G401.6 (cell line): ENCODE data around the gene GRIA3.

Source experiments
- FAIRE-seq: peaks from 2 replicates; lab custom pipeline; 2012; peaks lifted over from hg19 to GRCh38; lab: Jason Lieb, UNC

The GRIA3 gene

DNA sequence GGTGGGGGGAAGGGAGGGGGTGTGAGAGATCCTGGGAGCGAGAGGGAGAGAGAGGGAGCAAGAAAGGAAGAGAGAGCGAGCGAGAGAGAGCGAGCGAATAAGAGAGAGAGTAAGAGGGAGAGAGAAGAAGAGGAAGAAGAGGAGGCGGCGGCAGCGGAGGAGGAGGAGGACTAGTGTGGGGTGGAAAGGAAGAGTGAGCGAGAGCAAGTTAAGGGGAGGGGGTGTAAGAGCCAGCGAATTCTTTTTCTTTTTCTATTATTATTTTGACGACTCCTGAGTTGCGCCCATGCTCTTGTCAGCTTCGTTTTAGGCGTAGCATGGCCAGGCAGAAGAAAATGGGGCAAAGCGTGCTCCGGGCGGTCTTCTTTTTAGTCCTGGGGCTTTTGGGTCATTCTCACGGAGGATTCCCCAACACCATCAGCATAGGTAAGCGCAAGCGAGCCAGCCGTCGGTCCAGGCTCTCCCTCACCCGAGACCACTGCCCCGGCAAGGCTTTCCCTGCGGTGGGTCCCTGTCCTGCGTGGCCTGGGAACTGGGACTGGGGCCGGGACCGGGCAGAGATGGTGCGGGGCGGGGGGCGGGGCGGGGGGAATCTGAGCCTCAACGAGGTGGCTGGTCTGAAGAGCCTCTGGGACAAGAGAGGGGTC, at the start of gene GRIA3:
Gene GRIA3, plus strand, starts transcription at position 60 of the 647 bp plus-strand sequence. Its CDS starts 258 bp downstream, at position 318.
- no peak for FAIRE-seq

DNA sequence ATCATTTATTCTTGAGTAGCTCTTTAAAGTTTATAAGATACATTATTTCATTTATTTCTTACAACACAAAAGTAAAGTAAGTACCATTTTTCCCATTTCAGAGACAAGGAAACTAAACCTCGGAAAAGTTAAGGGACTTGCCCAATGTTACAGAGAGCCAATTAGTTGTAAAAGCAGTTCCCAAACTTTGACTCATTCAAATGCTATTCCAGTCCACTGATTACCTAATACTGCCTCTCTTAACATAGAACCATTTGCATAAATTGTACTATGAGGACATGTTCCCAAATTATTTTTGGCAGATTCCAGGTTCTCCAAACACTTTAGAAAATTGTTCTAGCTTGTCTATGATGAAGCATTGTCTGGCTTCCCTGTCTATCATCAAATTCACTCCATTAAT, 45.6 kb upstream of the GRIA3 start:
- no peak for FAIRE-seq

DNA sequence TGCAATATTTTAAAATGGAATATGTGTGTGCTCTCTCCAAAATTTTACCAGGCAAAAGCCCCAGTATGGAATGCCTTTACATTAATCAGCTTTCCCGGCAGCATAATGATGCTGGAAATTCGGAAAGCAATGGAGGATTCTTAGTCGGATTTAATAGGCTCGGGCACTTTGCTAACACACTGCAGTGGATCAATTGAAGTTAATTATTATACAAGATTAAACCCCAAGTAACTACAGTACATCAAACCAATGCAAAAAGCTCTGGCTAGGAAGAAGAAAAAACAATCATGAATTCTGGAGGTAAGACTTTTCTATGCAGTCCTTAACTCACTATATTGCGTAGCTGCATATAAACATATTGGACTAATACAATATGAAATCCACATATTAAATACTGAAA, 43.6 kb upstream of the GRIA3 start:
- no peak for FAIRE-seq

DNA sequence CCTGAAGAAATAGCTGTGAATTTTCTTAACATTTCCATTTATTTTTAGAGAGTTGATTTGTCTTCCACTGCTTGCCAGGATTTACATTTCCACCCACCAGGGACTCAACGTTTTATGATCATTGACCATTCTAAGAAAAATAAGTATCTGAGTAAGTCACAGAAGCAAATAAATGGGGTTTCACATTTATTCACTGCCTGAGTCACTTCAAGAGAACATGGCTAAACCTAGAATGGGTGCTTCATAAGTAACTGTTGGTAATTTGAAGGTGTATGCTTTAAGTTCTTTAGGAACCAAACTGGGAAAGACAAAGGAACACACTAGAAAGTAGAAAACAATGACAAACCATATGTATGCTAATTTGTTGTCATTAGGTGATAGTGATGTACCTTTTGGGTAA, 43.2 kb upstream of the GRIA3 start:
- FAIRE-seq = no peak

DNA sequence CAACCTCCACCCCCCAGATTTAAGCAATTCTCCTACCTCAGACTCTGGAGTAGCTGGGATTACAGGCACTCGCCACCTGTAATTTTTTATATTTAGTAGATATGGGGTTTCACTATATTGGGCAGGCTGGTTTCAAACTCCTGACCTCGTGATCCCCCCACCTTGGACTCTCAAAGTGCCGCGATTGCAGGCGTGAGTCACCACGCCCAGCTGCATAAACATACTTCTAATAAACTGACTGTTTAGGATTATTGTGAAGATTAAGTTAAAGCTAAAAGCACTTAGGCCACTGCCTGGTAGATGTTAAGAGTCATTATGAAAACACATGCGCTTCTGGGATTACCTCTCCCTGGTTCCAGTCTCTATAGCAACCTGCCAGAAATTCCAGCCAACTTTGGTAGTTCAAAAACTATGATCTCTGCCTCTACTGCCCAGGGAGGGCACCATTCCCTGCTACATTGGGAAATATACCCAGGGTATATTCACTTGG, 30.2 kb upstream of the GRIA3 start:
- no peak for FAIRE-seq

DNA sequence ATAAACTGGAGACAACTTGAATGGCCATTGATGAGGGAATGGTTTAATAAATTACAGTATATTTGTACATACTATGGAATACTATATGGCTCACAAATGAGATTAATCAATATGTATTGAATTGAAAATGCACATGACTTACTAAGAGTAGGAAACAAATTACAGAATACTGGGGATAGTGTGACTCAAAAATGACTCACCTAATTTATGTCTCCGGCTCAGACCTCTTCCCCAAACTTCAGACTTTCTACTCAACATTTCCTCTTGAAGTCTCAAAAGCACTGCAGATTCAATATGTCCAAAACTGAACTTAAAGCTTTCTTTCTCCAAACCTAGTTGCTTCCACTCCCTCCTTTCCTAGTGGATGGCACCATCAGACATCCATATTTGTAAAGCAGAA, 28.8 kb upstream of the GRIA3 start:
- no peak for FAIRE-seq

DNA sequence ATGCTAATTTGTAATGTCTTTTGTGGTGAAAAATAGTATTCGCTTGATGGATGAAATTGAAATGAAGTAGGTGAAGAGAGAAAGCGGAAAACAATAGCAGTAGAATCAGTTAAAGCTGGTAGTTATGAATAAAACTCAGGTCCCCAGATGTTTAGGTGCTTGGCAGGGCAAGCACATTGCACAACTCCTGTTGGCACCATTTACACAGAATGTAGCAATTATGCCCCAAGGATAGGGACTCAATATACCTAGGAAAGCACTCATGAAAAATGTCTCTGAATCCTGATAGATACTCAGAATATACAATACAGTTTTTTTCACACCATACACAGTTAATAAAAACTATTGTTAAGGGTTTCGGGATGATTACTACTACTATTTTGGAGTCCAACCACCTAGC, 26.5 kb upstream of the GRIA3 start:
- FAIRE-seq = no peak

DNA sequence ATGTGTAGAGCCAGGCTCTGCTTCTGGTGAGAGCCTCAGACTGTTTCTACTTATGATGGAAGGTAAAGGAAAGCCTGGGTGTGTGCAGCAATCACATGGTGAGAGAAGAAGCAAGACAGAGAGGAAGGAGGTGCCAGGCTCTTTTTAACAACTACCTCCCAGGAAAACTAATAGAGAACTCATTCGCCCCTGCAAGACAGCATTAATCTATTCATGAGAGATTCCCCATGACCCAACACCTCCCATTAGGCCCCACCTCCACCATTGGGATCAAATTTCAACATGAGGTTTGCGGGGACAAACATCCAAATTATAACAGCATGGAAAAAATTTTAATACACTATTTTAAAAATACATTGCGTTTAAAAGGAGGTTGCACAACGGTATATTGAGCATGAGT, 24.7 kb upstream of the GRIA3 start:
- FAIRE-seq = no peak

DNA sequence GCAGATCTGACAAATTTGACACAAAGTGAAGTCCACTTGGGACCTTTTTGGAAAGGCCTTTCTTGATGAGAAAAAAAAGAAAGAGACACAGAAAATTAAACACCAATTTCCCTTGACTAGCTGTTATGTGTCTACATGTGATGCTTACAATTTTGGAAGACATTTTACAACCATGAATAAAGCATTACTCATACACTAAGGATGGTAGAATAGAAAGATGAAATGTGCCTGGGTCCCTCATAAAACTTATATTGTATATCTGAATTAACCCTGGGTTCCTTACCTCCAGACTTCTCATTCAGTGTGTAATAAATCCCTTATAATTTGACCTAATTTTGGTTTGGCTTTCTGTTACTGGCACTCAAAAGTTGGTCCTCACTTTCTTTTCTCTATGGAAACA, 16.5 kb upstream of the GRIA3 start:
- FAIRE-seq = no peak

DNA sequence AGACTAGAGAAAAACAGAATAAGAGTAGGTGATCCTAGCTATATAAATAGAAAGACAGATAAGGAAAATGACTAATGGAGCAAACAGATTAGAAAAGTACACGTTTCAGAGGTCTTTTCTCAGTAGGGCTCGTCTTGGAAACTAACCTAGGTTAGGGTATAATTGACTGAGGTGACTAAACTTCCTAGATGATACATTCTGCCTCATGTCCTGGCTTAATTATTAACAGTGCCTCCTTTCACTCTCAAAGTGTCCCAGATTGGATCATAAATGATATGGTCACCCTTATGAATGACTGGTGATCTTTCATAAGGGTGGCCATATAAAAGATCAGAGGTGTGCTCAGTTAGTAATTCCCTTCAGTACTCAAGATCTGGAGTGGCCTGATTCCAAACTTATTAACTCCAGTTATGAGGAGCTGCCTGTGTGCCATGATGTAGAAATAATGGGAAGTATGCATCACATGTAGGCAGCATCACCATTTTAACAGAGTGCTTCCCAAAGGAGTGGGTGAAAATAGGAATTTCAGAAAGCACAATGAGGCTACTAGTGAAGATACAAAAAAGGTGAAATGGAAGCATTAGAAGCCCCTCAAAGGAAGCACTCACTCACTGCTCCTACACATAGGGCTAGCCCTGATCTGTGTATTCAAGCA, 14.7 kb upstream of the GRIA3 start:
- FAIRE-seq = no peak

DNA sequence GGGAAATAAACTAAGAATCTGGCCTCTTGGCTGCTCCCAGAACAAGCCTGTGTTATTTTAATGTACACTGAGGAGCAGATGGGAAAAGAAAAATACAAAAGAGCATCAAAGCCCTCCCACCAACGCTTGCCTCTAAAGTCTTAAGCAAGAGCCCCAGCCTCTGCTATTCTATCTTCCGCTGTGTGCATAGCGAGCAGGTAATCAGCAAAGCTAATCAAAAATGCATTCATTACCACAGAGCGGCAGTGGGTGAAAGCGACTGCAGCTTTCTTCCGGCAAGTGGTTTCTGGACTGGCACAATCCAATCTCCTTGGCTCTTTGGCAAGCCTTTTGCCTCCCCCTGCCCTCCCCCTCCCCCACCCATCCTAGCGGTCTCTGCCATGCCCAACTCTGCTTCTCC, 13.5 kb upstream of the GRIA3 start:
- FAIRE-seq = no peak

DNA sequence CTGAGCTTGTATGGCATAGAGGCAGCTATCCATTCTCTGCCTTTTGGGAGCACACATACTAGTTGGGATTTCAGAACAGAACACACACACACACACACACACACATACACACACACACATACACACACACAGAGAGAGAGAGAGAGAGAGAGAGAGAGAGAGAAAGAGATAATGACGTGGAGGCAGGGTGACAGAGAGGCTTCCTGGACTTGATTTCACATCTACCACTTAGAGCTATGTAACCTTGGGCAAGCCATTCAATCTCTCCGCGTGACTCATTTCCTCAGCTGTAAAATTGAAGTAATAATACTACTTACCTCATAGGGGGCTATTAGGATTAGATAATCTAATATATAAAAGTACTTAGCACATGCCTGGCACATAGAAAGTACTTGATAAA, 12.3 kb upstream of the GRIA3 start:
- FAIRE-seq = no peak

DNA sequence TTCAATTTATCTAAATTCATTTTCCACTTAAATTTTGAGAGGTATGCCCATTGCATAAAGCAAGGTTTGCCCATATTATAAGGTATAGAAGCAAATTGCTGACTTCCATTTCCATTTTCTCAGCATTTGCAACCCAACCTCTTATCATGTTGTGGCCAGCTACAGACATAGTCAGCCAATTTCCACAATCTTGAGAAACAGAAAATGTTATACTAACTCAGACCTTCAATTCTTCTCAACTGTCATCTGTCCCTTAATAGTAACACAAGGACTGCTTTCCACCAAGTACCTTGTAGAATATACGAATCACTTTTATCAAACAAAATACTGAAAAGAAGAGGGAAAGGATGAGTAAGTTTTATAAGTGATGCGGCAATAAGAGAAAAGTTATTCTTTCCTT, 11.2 kb upstream of the GRIA3 start:
- FAIRE-seq = no peak

DNA sequence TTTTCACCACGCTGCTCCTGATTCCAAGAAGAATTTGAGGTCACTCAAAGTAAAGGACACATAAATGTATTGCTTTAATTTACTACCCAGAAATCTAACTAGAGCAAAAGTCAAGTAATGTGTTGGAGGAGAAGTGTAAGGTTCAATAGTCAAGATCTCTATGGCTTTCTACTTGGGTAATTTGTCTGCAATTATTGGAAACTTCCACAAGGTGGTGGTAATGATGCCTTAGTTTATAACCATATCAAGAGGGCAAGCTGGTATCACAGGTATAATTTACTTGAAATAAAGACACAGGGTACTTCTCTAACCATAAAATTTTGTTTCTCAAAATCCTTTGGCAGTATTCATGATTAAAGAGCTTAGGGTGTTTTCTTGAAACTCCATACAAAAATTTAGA, 10.2 kb upstream of the GRIA3 start:
- no peak for FAIRE-seq

DNA sequence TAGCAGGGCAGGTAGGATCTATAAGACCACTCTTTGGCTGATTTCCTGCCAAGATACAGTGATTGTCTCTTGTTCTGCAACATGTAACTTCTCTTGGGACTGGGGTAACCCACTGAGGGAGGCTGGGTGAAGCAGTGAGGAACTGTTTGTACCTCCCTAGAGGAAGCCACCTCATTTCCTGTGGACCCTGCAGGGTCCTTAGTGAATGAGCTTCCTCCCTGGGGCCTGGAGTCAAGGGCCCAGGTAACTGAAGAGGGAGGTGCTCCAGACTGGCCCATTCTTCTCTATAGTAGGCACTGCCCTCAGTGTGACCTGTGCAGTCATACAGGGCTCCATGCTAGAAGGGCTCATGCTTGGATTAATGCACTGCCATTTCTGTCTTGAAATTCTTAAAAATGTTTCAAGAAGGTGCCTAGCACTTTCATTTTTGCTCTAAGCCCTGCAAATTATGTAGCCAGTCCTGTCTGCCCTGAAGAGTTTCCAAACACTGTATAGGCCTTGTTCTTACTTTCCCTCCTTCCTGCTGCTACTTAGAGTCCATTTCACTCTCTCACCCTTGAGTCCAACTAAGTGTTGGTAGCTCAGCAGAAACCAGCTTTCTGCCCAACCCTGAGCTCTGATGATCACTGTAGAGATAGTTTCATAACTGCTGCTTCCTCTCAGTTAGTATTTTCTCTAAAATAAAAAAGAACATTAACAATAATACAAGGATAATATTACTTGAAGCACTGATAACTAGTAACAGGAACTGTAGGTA, 8.5 kb upstream of the GRIA3 start:
- FAIRE-seq = no peak

DNA sequence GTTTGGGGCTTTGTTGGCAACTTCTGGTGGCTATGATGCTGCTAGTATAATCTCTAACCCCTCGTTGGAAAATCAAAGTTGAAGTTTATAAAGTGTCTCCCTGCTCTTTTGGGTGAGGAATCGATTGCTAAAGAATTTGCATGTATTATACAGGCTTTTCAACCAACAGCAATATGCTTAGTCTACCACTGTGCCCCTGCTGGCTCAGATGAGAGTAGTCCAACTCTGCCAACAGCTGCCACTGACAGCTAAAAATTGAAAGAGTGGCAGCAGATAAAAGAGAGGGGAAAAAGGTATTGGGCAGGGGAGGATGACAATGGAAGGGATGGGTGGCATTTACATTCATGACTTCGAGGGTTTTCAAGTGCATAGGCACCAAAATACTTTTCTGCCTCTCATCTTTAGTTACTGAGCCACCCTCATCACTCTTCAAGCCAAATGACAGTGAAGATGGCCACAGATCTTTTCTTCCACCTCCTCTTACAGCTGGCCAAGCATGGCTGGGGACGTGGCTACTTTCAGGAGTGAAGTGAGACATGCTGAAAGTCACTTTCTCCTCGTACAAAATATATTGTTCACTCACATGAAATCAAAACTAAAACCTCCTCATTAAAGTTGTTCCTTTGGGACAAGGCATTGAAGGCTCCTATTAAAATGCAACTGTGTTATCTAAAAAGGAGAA, 2.7 kb upstream of the GRIA3 start:
- no peak for FAIRE-seq

DNA sequence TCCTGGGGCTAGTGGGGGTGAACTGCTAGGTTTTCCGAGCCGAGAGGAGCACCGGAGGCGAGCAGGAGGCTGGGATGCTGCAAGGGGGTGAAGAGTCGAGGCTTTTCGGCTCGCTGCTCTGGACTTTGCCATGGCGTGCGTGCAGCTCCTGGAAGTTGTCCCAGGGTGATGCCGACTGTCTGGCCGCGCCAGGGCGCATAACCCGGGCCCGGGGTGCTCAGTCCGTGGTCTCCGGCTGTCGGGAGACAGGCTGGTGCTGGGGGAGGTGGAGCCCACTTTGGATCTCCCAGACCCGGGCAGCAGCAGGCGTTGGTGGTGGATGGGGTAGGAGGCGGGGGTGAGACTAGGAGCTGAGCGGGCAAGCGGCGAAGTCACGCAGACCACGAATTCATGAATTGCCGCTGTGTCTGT, 793 bp downstream of the GRIA3 start:
- no peak for FAIRE-seq

DNA sequence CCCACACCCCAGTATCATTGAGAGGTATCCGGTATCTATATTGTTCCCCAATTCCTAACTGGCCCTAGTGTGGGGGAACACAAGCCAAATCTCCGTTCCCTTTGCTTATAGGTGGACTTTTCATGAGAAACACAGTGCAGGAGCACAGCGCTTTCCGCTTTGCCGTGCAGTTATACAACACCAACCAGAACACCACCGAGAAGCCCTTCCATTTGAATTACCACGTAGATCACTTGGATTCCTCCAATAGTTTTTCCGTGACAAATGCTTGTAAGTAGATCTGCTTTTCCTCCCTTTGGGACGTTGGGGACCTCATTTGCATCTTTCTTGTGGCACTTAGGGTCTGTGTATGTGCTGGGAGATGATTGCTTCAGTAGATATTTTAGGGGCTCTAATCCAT, 1.6 kb downstream of the GRIA3 start:
- no peak for FAIRE-seq

DNA sequence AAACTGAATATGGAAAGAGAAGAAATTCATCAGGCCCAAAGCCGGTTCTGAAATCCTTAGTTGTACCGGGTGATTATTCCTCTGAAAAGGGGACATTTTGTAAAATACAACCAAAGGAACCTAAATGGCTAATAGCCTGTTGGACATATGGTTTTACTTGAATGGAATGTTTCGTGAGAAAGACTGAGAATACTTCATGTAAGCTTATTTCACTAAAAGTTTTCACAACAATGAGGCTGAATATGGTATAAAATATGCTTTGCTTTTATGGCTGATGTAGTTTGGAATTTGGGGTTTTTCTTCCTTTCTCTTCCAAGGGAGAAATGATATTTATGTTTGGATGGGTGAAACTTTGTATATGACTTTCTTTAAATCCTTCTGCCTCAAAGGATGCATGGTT, 2.7 kb downstream of the GRIA3 start:
- FAIRE-seq = no peak

DNA sequence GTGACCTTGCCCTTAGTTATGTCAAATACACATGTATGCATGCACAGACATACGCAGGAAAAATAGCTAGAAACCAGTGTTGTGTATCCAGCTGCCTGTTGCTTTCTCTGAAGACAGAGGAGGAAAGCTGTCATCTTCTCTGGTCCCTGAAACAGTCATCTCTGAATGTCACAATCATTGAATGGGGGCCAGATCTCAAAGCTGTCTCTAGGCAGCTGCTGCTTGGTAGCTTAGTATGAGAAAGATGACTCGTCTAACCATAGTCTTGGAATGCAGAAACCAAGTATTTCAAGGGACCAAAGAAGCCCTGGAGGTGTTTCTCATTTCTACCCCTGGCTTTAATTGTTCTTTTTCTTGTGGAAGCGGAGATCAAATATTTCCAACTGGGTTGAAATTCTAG, 4.0 kb downstream of the GRIA3 start:
- FAIRE-seq = no peak

DNA sequence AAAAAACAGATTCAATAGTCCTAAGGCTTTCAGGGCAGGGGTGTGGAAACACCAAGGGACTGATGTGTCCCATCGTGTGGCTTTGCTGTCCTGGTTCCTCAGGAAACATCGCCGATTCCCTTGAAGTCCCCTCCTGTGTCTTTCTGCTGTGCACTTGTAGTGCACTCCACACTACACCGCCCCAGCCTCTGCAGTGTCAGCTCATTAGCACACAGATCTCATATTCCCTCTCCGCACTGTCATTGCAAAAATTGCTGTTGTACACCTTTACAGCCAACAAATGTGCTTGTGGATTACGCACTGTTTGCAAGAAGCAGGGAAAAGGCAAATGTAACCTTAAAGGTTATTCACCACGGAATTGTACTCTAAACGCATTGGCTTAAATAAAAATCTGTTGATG, 5.3 kb downstream of the GRIA3 start:
- FAIRE-seq = no peak

DNA sequence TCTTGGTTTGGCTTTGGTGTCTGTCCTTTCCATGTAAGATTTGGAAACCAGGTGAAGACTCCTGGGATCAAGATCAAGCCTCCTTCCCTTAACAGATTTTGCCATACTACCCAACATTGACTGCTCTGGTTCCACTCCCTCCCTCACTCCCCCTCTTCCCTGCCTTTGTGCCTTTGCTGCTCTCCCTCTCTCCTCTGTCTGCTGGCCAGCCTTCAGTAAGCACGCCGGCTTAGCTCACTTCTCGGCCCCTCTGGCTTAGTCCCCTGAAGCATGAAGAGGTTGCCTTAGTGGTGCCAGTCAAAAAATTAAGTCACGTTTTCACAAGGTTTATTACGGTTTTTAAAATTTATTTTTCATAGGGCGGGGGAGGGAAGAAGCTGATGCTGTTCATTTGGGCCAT, 6.0 kb downstream of the GRIA3 start:
- no peak for FAIRE-seq

DNA sequence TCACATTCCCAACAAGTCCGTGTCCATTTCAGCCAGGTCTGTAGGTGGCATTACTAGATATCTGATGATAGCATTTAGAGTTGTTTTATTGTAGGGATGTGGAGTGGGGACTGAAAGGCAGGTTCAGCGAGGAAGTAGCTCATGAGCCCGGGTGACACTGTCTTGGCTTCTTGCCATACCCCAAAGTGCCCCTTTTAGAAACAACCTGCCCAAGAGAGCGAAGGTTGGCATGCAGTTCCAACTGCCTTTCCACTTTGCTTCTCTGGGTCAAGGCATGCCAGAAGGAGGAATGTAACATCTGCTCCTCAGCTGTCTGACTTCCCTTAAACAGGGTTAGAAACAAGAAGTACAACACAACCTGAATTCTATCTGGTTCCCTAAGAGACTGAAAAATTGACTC, 9.0 kb downstream of the GRIA3 start:
- no peak for FAIRE-seq
